Stimulated activated CD4-positive, alpha-beta T cell treated with anti-CD3 and anti-CD28 coated beads, TNF-alpha, amount 100 ng/mL, for 24 hours (primary cell): ENCODE results near the gene LCA5.
"Not testable (repeated sequence)": the region's sequence is repeated elsewhere in the genome, so short reads cannot be mapped to it uniquely, and the experiment has no call there.

Experiments
- DNase-seq, 3 experiments: peaks; one replicate each; pipeline ENCODE4 v3.0.0-alpha.2; 2020; ENCODE audit warnings: low read depth in 3 of 3

The LCA5 gene

GRCh38 chr6:79538106-79538971, 1.1 kb upstream of the LCA5 start:
- DNase-seq, result no peak

GRCh38 chr6:79536585-79536953, 661 bp downstream of the LCA5 start:
- no peak for DNase-seq

GRCh38 chr6:79529567-79529966, 7.7 kb downstream of the LCA5 start:
- DNase-seq, result not testable (repeated sequence)

- DNase-seq, result no peak
Measured at GRCh38 chr6:79526897-79527296, 10.3 kb downstream of the LCA5 start.

GRCh38 chr6:79525272-79526100, 11.7 kb downstream of the LCA5 start:
- no peak for DNase-seq

- DNase-seq, result no peak
Measured at GRCh38 chr6:79524065-79524464, 13.2 kb downstream of the LCA5 start.

- no peak for DNase-seq
Measured at GRCh38 chr6:79522609-79523008, 14.6 kb downstream of the LCA5 start.

- DNase-seq, result no peak
Measured at GRCh38 chr6:79520534-79520933, 16.7 kb downstream of the LCA5 start.

GRCh38 chr6:79518842-79519241, 18.4 kb downstream of the LCA5 start:
- DNase-seq, result no peak

GRCh38 chr6:79515436-79515835, 21.8 kb downstream of the LCA5 start:
- no peak for DNase-seq

GRCh38 chr6:79513111-79513510, 24.1 kb downstream of the LCA5 start:
- DNase-seq, result no peak

GRCh38 chr6:79512014-79512413, 25.2 kb downstream of the LCA5 start:
- no peak for DNase-seq

GRCh38 chr6:79510707-79511106, 26.5 kb downstream of the LCA5 start:
- DNase-seq, result no peak

GRCh38 chr6:79506251-79506650, 31.0 kb downstream of the LCA5 start:
- DNase-seq, result no peak

GRCh38 chr6:79504372-79504771, 32.9 kb downstream of the LCA5 start:
- DNase-seq, result no peak

GRCh38 chr6:79498842-79499241, 38.4 kb downstream of the LCA5 start:
- no peak for DNase-seq

GRCh38 chr6:79495246-79495645, 42.0 kb downstream of the LCA5 start:
- DNase-seq, result no peak

- DNase-seq, result no peak
Measured at GRCh38 chr6:79494841-79495240, 42.4 kb downstream of the LCA5 start.

GRCh38 chr6:79470728-79471127, 66.5 kb downstream of the LCA5 start:
- DNase-seq, result no peak

GRCh38 chr6:79469376-79470246, 67.6 kb downstream of the LCA5 start:
- no peak for DNase-seq

- no peak for DNase-seq
Measured at GRCh38 chr6:79468587-79468986, 68.6 kb downstream of the LCA5 start.

GRCh38 chr6:79468116-79468515, 69.1 kb downstream of the LCA5 start:
- DNase-seq, result no peak
